Retina (tissue), 1 donor: Measurements from ENCODE around the gene OPCML.

Experiments used
- DNase-seq: peaks from one replicate; pipeline ENCODE4 v3.0.0-alpha.2; 2016

OPCML gene

DNA sequence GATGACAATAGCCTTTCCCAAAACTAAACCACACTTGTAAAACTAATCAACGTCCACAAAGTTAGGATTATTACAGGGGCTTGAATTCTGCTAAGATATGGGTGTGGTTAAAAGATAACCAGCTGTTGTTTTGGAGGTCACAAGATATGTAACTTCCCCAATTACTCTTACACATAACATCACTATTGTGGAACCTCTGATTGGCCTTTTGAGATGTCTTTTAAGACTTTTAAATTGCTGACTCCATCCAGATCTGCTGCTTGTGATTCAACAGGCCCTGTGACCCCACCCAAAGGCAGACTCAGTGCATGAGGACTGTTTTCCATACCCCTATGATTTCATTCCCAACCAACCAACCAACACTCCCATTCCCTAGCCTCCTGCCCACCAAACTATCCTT lies 893.9 kb downstream of the OPCML start:
- DNase-seq = no peak

DNA sequence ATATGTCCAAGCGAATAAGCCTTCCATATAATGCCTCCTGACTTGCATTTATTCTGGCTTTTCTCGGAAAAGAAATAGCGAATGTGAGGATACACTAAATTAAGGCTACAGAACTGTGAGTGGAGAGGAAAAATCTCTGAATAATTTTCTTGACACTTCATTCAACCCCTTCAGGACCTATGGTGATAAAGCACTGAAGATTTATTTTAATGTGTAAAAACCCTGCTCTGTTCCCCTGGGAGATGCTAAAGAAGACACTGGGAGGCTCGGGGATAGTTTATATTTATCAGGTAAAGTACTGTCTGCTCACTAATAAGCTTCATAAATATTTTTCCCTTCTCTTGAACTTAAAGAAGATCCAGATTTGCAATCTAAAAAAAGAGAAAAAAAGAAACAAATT lies 895.8 kb downstream of the OPCML start:
- DNase-seq = no peak

DNA sequence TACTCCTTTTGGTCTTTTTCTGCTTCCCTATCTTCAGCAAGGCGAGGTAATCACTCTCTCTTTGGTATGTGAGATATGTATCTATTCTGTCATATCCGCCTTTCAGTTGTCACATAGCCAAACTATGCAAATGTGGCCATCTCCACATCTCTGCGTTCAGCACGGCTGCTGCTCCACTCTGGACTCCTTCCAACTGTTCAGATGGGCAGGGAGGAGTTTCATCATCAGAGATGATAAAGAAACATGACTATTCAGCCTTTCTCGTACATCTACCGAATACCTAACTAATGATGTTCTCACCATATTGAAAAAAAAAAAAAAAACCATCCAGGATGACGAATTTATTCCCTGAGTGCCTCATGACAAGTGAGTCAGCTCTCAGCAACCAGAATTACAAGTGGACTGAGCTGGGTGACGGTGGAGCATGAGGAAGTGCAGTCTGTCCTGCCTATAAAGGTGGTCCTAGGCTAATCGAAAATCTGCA lies 899.6 kb downstream of the OPCML start:
- no peak for DNase-seq

DNA sequence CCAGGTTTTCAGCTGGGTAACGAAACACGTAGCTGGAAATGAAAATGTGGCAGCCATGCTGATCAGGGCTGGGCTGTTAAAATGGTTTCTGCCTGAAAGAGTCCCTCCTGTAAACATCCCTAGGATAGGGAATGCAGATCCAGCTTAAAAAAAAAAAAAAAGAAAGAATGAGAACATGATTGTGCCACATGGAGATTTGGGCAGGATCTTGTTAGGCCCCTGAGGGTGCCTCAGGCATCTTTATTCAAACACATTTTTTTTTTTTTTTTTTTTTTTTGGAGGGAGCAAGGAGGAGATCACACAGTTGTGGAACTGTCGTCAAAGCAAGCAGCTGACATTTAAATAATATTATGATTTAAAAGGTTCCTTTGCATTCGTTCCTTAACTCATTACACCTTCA lies 900.3 kb downstream of the OPCML start:
- DNase-seq = no peak

DNA sequence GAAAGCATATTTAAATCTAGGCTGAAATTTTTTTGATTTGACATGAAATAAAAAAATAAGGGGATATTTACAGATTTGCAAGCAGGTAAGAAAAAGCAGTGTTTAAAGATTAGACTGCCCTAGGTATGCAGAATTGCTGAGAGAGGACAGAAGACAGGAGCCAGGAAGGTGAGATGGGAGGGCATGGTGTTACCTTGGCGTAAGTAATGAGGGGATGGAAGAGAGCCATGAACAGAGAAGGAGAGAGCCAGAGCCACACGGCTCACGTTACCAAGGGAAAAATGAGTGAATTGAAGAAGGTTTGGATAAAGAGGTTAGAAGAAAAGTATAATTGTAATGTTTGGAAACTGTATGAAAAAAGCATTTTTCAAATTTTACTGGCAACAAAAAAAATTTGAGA lies 904.3 kb downstream of the OPCML start:
- DNase-seq = no peak

DNA sequence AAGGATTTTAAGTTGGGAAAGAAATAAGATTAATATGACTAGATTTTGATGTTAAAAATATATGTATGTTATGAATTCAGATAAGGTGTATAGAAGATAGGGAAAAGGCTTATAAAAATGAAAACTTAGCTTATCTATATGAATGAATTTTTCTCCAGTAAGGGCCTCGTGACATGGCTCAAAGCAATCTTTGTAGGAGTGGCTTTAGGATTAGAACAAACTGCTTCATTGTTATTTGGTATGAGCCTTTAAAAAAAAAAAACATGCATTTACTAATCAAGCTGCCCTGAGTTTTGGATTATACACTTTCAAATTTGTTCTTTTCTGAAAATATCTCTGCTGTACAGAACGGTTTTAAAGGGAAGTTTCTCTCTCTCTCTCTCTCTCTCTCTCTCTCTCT lies 905.9 kb downstream of the OPCML start:
- no peak for DNase-seq

DNA sequence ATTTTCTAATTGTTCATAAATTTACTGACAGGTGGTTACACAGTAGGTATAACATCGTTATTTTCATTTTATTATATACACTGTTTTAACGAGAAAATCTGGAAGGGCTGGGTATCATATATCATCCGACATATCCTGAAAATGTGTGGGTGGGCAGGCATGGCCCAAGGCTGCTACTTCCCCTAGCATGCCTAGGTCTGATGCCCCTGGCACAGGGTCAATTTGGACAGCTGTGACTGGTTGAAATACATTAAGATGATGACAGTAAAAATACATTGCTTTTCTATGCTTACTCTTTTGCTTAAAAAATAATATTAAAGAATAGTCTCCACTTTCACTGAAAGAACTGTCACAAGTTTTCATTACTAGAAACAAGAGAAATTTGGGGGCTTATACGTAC lies 908.8 kb downstream of the OPCML start:
- DNase-seq = no peak

DNA sequence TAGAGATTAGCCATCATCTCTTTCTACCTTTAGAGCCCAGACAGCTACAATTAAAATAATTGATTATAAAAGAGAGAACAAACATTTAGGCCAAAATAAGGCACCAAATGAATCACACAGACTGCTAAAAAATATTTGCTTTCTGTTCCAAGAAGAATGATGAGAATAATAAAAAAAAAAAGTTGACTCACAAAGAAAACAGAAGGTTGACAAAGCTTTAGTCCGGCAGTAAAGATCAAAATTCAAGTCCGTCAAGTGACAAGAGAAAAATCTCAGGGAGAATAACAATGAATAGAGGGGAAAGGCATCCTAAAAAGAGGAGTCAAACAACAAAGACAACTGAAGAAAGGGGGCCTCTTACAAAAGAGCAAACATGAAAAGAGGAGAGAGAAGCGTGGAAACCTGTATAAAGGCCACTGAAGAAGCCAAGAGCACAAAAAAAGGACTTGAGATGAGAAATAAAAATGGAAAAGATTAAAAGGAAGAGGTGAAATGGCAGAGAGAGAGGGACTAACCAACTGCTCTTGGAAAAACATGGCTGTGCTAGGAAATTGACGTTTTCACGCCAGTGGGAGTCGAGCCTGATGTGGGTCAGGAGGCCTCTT lies 910.2 kb downstream of the OPCML start:
- DNase-seq = no peak

DNA sequence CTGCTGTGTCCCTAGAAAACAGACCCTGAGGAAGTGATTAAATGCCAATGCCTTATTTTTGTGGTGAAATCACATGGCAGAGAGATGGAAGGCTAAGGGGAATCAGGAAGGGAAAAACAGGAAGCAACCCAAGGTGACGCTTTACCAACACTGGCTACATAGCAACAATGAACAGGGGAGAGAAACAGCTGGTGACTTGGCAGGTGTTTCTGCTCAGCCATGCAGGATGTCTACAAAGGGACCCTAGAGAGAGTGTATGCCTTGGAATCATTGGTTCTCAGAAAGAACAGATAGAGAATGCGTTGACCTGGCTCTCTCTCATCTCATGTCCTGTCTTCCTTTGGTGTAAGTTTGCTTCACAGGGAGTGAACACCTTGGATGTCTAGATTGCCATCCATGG lies 911.9 kb downstream of the OPCML start:
- no peak for DNase-seq

DNA sequence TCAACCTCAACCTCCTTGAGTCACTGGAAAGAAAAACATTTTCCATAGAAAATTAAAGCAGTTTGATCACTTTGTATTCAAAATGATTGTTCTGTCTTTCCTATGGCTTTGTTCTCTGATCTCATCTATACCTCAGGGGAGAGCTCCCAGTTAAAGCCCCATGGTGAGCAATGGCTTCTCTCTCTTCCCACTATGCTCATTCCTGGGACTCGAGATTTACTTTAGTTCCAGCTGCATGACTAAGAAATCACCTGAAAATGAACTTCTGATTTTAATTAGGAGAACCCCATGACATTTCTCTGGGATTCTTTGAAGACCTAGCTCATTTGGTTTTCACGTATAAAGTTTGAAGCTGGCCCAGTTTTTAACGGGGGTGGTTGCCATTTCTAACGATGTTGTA lies 921.5 kb downstream of the OPCML start:
- no peak for DNase-seq

DNA sequence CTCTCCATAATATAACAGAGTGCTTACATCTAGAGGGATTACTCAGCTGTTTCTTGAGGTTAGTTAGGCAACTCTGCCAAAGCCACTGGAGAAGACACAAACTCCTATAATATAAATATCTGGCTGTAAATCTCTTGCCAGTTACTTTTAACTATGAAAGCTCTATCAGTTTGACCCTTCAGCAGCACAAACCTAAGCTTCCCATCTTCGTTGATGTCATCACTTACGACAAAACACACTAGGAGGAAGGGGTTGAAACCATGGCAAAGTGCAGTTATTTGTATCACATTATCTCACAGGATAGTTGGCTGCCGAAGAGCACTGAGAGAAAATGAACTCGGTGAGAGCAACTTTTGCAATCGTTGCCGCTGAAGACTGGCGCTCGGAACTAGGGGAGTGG lies 922.1 kb downstream of the OPCML start:
- no peak for DNase-seq

DNA sequence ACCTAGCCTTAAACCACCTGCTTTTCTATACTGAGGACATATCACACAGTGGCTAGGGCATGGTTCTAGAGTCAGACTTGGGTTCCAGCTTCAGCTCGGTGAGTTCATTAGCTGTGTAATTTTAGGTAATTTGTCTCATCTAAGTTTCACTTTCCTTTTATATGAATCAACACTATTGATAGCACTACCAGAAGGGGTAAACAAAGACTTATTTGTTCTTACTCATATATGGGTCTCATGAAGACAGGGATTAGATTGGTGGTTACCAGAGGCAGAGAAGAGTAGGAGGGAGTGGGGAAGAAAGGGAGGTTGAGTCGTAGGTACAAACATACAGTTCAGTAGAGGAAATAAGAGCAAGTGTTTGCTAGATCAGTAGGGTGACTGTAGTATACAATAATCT lies 924.7 kb downstream of the OPCML start:
- DNase-seq = no peak

DNA sequence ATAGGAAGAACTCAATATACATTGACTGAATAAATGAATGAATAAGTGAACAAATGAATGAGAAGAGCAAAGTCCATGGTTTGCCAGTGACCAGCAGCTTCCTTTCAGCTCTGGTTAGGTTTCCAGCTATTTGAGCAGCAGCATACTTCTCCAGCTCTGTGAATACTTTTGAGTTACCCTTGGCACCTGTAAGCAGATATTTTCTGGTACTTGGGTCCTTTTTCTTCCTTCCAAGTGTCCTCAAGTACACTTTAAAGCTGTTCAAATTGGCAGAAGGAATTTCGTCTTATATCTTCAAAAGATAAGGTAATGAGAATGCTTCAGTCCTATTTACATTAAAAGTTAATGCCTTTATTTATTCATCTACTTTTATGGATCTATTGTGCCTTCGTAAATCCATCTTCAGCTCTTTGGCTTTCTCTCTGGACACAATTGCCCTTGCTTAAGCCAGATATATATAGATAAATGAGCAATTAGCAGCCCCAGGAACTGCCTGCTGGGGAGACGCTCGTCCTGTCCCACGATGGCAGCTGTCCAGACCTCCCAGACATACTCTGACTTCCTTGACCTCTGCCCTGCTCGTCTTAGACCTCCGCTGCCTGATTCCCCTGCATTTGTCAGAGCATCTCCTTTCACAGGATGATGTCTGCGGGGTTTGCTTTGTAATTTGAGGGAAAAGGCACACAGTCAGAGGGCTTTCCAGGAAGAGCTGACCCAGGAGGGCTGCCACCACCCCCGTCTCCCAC lies 926.3 kb downstream of the OPCML start:
- DNase-seq = peak; percentile 36

DNA sequence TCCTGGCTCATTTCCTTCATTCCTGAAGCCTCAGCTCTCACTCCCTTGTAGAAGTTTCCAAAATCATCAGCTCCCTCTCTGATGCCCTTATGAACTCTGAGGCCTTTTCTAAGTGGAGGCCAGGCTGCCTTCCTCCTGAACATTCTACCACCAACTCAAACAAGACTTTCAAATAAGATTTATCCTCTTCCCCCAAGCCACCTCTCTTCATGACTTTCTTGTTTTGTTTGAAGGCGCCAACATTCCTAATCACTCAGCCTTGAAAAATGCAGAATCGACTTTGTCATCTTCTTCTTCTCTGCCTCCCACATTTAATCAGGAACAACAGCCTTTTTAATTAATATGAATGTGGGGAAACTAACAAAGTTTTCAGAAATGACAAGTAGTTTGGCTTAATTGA lies 927.9 kb downstream of the OPCML start:
- DNase-seq = no peak

DNA sequence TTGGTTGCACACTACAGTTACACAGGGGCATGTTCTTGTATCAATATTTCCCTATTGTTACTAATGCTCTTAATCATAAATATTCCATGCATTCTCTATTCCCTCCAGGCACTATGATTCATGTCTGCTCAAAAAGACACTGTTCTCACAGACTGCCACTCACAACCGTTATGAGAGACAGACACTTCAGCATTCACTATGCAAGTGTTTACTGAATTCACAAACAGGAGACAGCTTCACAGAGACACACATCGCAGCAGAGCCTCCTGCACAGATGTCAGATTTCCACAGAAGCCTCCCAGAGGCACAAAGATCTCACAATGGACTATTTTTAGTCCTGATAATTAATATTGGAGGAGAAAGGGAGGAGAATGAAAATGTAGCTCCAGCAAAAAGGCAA lies 930.4 kb downstream of the OPCML start:
- DNase-seq = no peak

DNA sequence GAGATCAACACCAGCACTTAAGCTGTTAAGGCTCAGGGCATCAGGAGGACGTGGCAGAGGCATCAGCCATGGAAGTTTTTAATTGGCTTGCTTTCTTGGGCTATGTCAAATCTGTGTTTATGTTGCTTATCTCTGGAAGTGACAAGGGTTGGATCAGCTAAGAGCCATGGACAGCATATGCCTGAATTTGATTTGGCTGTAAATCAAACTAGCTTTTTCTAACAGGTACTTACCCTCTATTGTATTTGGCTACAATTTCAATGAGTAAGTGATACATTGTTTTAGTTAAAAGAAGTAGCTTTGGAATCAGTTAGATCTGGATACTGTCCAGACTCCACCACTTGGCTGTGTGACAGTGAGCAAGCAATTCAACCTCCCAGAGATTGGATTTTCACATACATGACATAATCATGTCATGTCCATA lies 936.6 kb downstream of the OPCML start:
- DNase-seq = no peak

DNA sequence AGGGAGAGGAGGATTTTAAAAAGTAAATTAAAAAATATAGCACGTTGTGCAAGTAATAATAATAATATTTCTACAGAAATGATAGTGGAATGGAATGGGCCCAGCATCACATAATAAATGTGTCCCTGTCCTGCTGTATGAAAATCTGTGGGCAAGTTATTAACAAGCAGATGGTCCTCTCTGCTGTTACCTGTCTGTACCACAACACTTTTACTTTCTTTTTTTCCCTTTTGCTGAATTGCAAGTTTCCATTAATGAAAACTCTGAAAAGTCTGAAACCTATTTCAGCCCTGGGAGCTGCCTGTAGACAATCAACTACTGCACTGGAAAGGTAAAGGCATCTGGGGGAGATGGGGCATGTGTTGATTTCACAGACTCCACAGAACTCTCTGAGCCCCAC lies 937.1 kb downstream of the OPCML start:
- DNase-seq = no peak

DNA sequence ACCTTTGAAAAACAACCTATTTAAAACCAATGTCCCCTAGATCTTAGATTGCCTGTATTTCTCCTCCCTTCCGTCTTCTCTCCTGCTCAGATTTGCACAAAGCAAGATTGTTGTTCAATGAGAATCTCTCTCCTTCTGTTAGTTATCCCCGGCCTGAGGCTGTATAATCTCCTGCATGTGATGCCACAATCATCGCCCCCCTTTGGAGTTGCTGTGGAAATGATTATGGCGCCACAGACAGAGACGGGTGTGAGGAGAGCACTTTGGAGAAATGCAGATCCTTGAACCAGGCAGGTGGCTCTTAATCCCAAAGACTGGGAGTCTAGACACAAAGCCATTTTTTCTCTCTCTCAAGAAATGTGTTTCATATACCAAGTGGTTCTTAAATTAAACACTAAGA lies 941.3 kb downstream of the OPCML start:
- no peak for DNase-seq

DNA sequence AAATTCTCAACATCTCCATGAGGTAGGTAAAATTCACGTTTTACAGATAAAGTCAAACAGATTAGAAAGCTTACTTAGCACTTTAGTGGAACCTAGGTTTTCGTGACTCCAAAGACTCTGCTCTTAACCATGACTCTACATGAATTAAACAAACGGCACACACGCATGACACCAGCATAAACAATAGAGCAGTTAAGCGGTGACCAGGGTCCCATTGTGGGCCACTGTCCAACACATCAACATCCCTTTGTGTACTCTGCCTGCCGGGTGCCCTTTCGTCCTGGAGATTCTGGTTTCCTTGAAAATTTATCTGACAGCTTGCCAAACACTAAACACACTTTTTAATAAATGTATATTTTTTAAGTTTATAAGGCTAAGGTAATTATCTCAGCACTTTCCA lies 941.7 kb downstream of the OPCML start:
- no peak for DNase-seq

DNA sequence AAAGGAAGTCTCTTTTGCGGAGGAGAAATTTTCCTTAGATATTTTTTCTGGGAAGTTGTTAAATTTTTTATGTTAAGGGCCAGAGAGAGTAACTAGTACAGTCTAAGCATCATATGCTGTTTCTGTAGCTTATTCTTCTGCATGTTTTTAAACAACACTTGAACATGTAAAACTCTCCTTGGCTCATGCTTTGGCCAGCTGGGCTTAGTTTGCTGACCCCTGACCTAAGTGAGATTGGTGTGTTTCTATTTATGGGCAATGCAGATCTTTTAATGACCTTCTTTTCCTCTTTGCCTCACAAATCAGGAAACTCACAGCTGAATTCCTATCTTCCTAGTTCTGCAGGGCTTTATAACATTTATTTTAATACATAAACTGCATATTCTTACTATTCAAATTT lies 942.5 kb downstream of the OPCML start:
- no peak for DNase-seq

DNA sequence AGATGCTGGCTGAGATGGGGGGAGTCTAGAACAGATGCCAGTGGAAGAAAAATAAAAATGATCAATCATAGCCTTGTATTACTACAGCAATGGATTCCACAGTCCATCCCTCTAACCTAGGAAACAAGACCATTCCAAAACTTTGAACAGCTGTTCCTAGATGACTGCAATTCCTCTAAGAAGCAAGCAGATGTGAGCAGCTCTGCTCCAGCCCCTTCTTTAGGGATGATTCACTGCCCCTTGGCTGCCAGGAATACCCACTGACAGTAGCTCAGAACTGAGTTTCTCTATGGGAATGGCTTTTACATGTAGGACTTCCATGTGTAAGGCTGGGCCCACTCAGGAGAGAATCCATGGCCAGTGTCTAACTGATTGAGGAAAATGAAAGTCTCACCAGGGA lies 943.9 kb downstream of the OPCML start:
- no peak for DNase-seq

DNA sequence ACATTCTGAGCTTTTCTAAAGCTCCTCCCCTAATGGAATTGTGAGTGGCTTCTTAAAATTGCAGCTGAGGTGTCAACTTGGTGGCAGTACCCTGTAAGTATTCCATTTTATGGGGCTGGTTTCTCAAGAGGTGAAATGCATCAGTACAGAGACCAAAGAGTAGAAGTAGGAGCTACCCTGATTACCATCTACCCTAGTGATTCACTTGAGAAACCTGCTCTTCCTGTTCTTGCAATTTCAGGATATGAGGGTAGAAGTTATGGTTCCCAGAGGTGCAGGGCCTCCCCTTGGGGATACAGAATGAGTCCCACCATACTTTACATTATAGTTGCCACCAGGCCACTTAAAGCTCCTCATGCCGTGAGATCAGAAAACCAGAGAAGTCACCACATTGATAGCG lies 944.6 kb downstream of the OPCML start:
- DNase-seq = no peak

DNA sequence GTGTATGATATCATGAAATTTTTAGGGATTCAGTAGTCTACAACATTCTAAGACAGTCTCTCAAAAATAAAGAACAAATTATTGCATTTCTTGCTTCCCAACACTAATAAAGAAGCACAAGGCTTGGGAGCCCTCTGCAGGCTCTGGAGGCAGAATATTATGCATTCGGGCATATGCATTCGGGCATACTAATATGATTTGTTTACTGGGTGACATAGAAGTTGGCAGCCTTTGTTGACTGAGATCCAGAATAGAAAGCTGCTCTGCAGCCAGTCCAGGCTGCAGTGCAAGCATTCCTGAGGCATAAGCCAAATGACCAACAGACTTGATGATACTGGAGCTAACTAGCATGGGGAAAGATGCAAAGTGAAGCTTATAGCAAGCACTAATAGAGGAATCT lies 945.5 kb downstream of the OPCML start:
- no peak for DNase-seq

DNA sequence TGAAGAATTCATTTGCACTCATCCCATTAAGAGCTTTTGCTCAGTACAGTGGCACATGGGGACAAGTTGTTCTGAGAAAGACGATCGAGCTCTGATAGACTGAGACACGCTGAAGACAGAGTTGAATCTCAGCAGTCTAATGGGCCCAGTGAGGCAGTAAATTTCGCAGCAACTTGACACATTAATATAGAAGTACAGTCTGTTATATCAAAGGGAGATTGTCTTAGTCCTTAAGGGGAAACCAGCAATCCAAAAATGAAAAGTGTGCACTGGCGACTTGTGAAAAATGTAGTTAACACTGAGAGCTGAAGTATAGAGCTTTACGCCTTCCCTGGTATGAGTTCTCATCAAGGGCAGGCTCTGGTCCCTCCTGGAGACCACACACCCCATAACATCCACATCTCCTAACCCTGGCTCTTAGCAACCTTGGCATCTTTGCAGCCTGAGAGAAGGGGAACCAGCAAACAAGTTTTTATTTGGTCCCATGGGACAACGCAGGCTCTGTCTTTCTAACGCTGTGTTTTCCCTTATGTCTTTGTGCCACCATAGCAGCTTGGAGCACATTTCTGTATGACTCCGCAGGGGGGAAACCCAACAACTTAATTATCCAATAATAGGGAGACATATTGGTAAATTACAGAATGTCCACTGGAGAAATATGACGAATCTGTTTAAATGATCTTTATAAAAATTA lies 952.5 kb downstream of the OPCML start:
- DNase-seq = peak; percentile 70
